Activated naive CD4-positive, alpha-beta T cell treated with anti-CD3 and anti-CD28 coated beads for 36 hours (primary cell): ENCODE results near the gene BAX. TPM values are rescaled to one million over a fixed set of nuclear protein-coding genes. Genes with fewer than 3 reads are reported as not detected.

Experiments used
- CTCF ChIA-PET: fragments of 350-600 bp; sonication (Branson Sonifier 250); formaldehyde crosslinking; loops from one replicate; lab custom pipeline; 2021; ENCODE audit warnings: antibody characterized with exemption; lab: Charles Lee
- DNase-seq: peaks from one replicate; pipeline ENCODE4 v3.0.0-alpha.2; 2020
- H3K27ac Mint-ChIP-seq: one replicate; pipeline ENCODE4 v1.8.0; 2021; ENCODE audit warnings: mild to moderate bottlenecking, mixed read lengths
- H3K27me3 Mint-ChIP-seq: one replicate; pipeline ENCODE4 v1.8.0; 2021; ENCODE audit warnings: low read depth, mixed read lengths
- H3K36me3 Mint-ChIP-seq: one replicate; pipeline ENCODE4 v1.8.0; 2021; ENCODE audit warnings: low read depth, mixed read lengths
- H3K4me1 Mint-ChIP-seq: one replicate; pipeline ENCODE4 v1.8.0; 2021; ENCODE audit warnings: low read depth, mixed read lengths
- H3K4me3 Mint-ChIP-seq: one replicate; pipeline ENCODE4 v1.8.0; 2021; ENCODE audit warnings: mild to moderate bottlenecking, moderate library complexity, mixed read lengths
- H3K9me3 Mint-ChIP-seq: one replicate; pipeline ENCODE4 v1.8.0; 2021; ENCODE audit warnings: mixed read lengths
- intact Hi-C: fragments of 100-400 bp; cut with micrococcal nuclease; formaldehyde crosslinking; loops from one replicate; pipeline ENCODE4 v1.15.1; 2023
- total RNA-seq, 2 experiments: library from RNA; stranded (reverse); gene quantifications; one replicate each; pipeline ENCODE4 v1.2.3, GENCODE V29; 2021

Gene BAX
- total RNA-seq, 2 experiments from 2014 or later: 267 to 302 TPM

- H3K36me3 Mint-ChIP-seq: peaks cover 35% of the 10 kb centered on the region
- peak overlapping the region; percentile 89 for H3K27ac Mint-ChIP-seq
- peak overlapping the region; percentile 77 for H3K4me3 Mint-ChIP-seq
- H3K9me3 Mint-ChIP-seq: no peaks in the 10 kb centered on the region
- peaks cover 29% of the 10 kb centered on the region for H3K4me1 Mint-ChIP-seq
- no peak for DNase-seq
- H3K27me3 Mint-ChIP-seq: no peaks in the 10 kb centered on the region
- intact Hi-C loops: loop anchor here (2.0 kb wide), 2 partner anchors 55 to 81 kb away; partner anchors contain the start of gene NUCB1
- CTCF ChIA-PET: interaction anchor here (1.7 to 2.8 kb wide), 2 partner anchors 15 to 113 kb away, joined by 4 to 13 read pairs; no protein-coding TSS in a partner anchor
These were observed 758 bp downstream of the BAX start for GRCh38 chr19:48955308-48955958.

- H3K36me3 Mint-ChIP-seq: peaks cover 44% of the 10 kb centered on the region
- H3K27ac Mint-ChIP-seq: no peak overlapping the region
- H3K9me3 Mint-ChIP-seq: no peaks in the 10 kb centered on the region
- DNase-seq: no peak
- no peak overlapping the region for H3K4me3 Mint-ChIP-seq
- CTCF ChIA-PET: no interaction called here
- intact Hi-C loops: no loop called here
- H3K27me3 Mint-ChIP-seq: no peaks in the 10 kb centered on the region
- H3K4me1 Mint-ChIP-seq: peaks cover 46% of the 10 kb centered on the region
These were observed 3.3 kb downstream of the BAX start for GRCh38 chr19:48958006-48958405.

- Mint-ChIP-seq H3K4me1 (peaks cover 59% of the 10 kb centered on the region), H3K9me3 (no peaks in the 10 kb centered on the region), H3K36me3 (peaks cover 44% of the 10 kb centered on the region), H3K4me3 (no peak overlapping the region), H3K27me3 (no peaks in the 10 kb centered on the region), H3K27ac (no peak overlapping the region)
- no peak for DNase-seq
- CTCF ChIA-PET: interaction anchor here (1.5 kb wide), 1 partner anchor 34 kb away, joined by 4 read pairs; the partner anchor contains the start of genes GYS1 and RUVBL2
- intact Hi-C loops: no loop called here
These were observed 4.9 kb downstream of the BAX start for GRCh38 chr19:48959341-48960239.

- H3K4me1 Mint-ChIP-seq: peaks cover 56% of the 10 kb centered on the region
- H3K27me3 Mint-ChIP-seq: no peaks in the 10 kb centered on the region
- no peak overlapping the region for H3K4me3 Mint-ChIP-seq
- peaks cover 45% of the 10 kb centered on the region for H3K36me3 Mint-ChIP-seq
- intact Hi-C loops: no loop called here
- no peak for DNase-seq
- H3K9me3 Mint-ChIP-seq: no peaks in the 10 kb centered on the region
- peak overlapping the region; percentile 57 for H3K27ac Mint-ChIP-seq
- CTCF ChIA-PET: interaction anchor here (0.6 kb wide), 1 partner anchor 74 kb away, joined by 3 read pairs; no protein-coding TSS in a partner anchor
These were observed 6.5 kb downstream of the BAX start for GRCh38 chr19:48961051-48961649.

- Mint-ChIP-seq H3K27me3 (no peaks in the 10 kb centered on the region), H3K36me3 (peaks cover 47% of the 10 kb centered on the region), H3K4me1 (peaks cover 58% of the 10 kb centered on the region), H3K9me3 (no peaks in the 10 kb centered on the region), H3K4me3 (peak overlapping the region; percentile 53), H3K27ac (peak overlapping the region; percentile 97)
- DNase-seq: no peak
- intact Hi-C loops: no loop called here
- CTCF ChIA-PET: interaction anchor here (0.6 to 1.0 kb wide), 2 partner anchors 9 to 75 kb away, joined by 3 to 6 read pairs; no protein-coding TSS in a partner anchor
These were observed 7.0 kb downstream of the BAX start for GRCh38 chr19:48961673-48962028.

GRCh38 chr19:48962029-48962848 is 7.6 kb downstream of the BAX start:
- peak; percentile 62 for DNase-seq
- CTCF ChIA-PET: interaction anchor here (0.6 to 1.0 kb wide), 2 partner anchors 9 to 75 kb away, joined by 3 to 6 read pairs; no protein-coding TSS in a partner anchor
- H3K9me3 Mint-ChIP-seq: no peaks in the 10 kb centered on the region
- H3K27ac Mint-ChIP-seq: peak overlapping the region; percentile 97
- peak overlapping the region; percentile 53 for H3K4me3 Mint-ChIP-seq
- peaks cover 48% of the 10 kb centered on the region for H3K36me3 Mint-ChIP-seq
- peaks cover 60% of the 10 kb centered on the region for H3K4me1 Mint-ChIP-seq
- no peaks in the 10 kb centered on the region for H3K27me3 Mint-ChIP-seq
- intact Hi-C loops: no loop called here

GRCh38 chr19:48962849-48963165 is 8.1 kb downstream of the BAX start:
- Mint-ChIP-seq H3K9me3 (no peaks in the 10 kb centered on the region), H3K27me3 (no peaks in the 10 kb centered on the region), H3K27ac (peak overlapping the region; percentile 97), H3K4me1 (peaks cover 59% of the 10 kb centered on the region), H3K4me3 (peak overlapping the region; percentile 53), H3K36me3 (peaks cover 42% of the 10 kb centered on the region)
- CTCF ChIA-PET: no interaction called here
- no peak for DNase-seq
- intact Hi-C loops: no loop called here

GRCh38 chr19:48963371-48964204 is 8.9 kb downstream of the BAX start:
- H3K27me3 Mint-ChIP-seq: no peaks in the 10 kb centered on the region
- intact Hi-C loops: loop anchor here (2.0 kb wide), 1 partner anchor 31 kb away; the partner anchor contains the start of gene DHDH
- peak overlapping the region; percentile 100 for H3K4me3 Mint-ChIP-seq
- peaks cover 58% of the 10 kb centered on the region for H3K4me1 Mint-ChIP-seq
- peak overlapping the region; percentile 97 for H3K27ac Mint-ChIP-seq
- CTCF ChIA-PET: interaction anchor here (1.3 kb wide), 1 partner anchor 90 kb away, joined by 3 read pairs; no protein-coding TSS in a partner anchor
- DNase-seq: peak; percentile 86
- H3K9me3 Mint-ChIP-seq: no peaks in the 10 kb centered on the region
- peaks cover 41% of the 10 kb centered on the region for H3K36me3 Mint-ChIP-seq

- DNase-seq: peak; percentile 44
- intact Hi-C loops: loop anchor here (1.0 to 5.0 kb wide), 7 partner anchors 10 to 676 kb away; partner anchors contain the start of genes BAX, DHDH, GYS1 and NUCB1
- Mint-ChIP-seq H3K4me3 (peak overlapping the region; percentile 100), H3K27ac (peak overlapping the region; percentile 97), H3K9me3 (no peaks in the 10 kb centered on the region), H3K27me3 (no peaks in the 10 kb centered on the region), H3K36me3 (peaks cover 40% of the 10 kb centered on the region), H3K4me1 (peaks cover 56% of the 10 kb centered on the region)
- CTCF ChIA-PET: interaction anchor here (1.2 to 1.3 kb wide), 2 partner anchors 13 to 91 kb away, joined by 3 read pairs; no protein-coding TSS in a partner anchor
These were observed 9.7 kb downstream of the BAX start for GRCh38 chr19:48964205-48965039.
